GM12878 (cell line): ENCODE data around the gene LRRC10B. TPM values are rescaled to one million over a fixed set of nuclear protein-coding genes. Genes with fewer than 3 reads are reported as not detected.

ENCODE experiments used
- ATAC-seq: fragments of 200-7000 bp; cut with Tn5 transposase; 3 replicates; pipeline ENCODE4 v1.9.1; 2020; ENCODE audit warnings: mild to moderate bottlenecking, moderate library complexity
- BruUV-seq: library from RNA; stranded (reverse); fragments of 400-500 nt; replicated peaks from 2 replicates; lab custom pipeline; 2021; lab: Mats Ljungman, UMichigan
- CTCF ChIA-PET: fragments of 300-600 bp; sonication (Branson Sonifier 250); formaldehyde crosslinking; extraction: SDS; loops from one replicate; lab custom pipeline; 2021; ENCODE audit warnings: inconsistent platforms; lab: Yijun Ruan, JAX
- POLR2A ChIA-PET: fragments of 350-600 bp; formaldehyde crosslinking; extraction: SDS; loops from one replicate; lab custom pipeline; 2021; ENCODE audit warnings: inconsistent platforms; lab: Charles Lee
- RAD21 ChIA-PET: fragments of 300-600 bp; sonication (Branson Sonifier 250); formaldehyde crosslinking; loops from one replicate; lab custom pipeline; 2023; ENCODE audit warnings: antibody characterized with exemption; ENCODE audit not compliant: unreplicated experiment; lab: Charles Lee
- SMC1A ChIA-PET: fragments of 300-600 bp; sonication (Branson Sonifier 250); formaldehyde crosslinking; loops from one replicate; lab custom pipeline; 2023; ENCODE audit not compliant: unreplicated experiment, uncharacterized antibody; lab: Charles Lee
- DNase-seq: peaks from one replicate; pipeline ENCODE4 v3.0.0-alpha.2; 2011; ENCODE audit warnings: low read depth, low spot score
- FAIRE-seq: peaks from 3 replicates; lab custom pipeline; 2011; peaks lifted over from hg19 to GRCh38; lab: Jason Lieb, UNC
- H2AFZ ChIP-seq: 2 replicates; pipeline ENCODE4 v1.6.0; 2011; ENCODE audit warnings: low read depth, low read length, control low read depth; ENCODE audit not compliant: control insufficient read depth
- H3K27ac ChIP-seq: 2 replicates; pipeline ENCODE4 v1.5.1; 2011; ENCODE audit warnings: control low read depth; ENCODE audit not compliant: control insufficient read depth, insufficient read depth
- H3K27me3 ChIP-seq, 2 experiments: replicated peaks in 1 of 2; 2 replicates each; pipeline versions ENCODE4 v1.6.0 to v1.6.1; 2011; ENCODE audit warnings: low read length in 1 of 2; ENCODE audit not compliant: control insufficient read depth in 2 of 2, insufficient read depth in 2 of 2
- H3K36me3 ChIP-seq, 2 experiments: 2 replicates each; pipeline ENCODE4 v1.5.1; 2011; ENCODE audit warnings: low read length in 1 of 2; ENCODE audit not compliant: control insufficient read depth in 2 of 2, insufficient read depth in 2 of 2
- H3K4me1 ChIP-seq: 2 replicates; pipeline ENCODE4 v1.6.1; 2011; ENCODE audit warnings: mild to moderate bottlenecking, low read length, moderate library complexity, mixed read lengths; ENCODE audit not compliant: control insufficient read depth, insufficient read depth
- H3K4me2 ChIP-seq: 2 replicates; pipeline ENCODE4 v1.6.0; 2011; ENCODE audit warnings: control low read depth; ENCODE audit not compliant: control insufficient read depth, insufficient read depth
- H3K4me3 ChIP-seq: fragments of 200-600 bp; sonication (generic); 2 replicates; pipeline ENCODE4 v1.5.1; 2016
- H3K79me2 ChIP-seq: 2 replicates; pipeline ENCODE4 v1.6.0; 2011; ENCODE audit warnings: low read length; ENCODE audit not compliant: control insufficient read depth, insufficient read depth
- H3K9ac ChIP-seq: 2 replicates; pipeline ENCODE4 v1.8.0; 2011; ENCODE audit warnings: low read length, control low read depth, mixed read lengths; ENCODE audit not compliant: control insufficient read depth, insufficient read depth
- H3K9me3 ChIP-seq: replicated peaks from 3 replicates; pipeline ENCODE4 v1.5.1; 2011; ENCODE audit warnings: mild to moderate bottlenecking, low read length; ENCODE audit not compliant: control insufficient read depth, insufficient read depth
- H4K20me1 ChIP-seq: 2 replicates; pipeline ENCODE4 v1.6.0; 2011; ENCODE audit not compliant: control insufficient read depth, insufficient read depth
- BCLAF1 ChIP-seq: fragments of 450-650 bp; IDR thresholded peaks from 2 replicates; pipeline ENCODE4 v1.6.1; 2017; ENCODE audit warnings: antibody characterized with exemption, mild to moderate bottlenecking, moderate library complexity
- BRCA1 ChIP-seq: IDR thresholded peaks from 2 replicates; pipeline ENCODE4 v1.6.1; 2011; ENCODE audit warnings: low read depth, low read length, improper control_type of control experiment
- EGR1 ChIP-seq, 2 experiments: IDR thresholded peaks; 1 replicate in 1 of 2; 2 replicates in 1 of 2; pipeline ENCODE4 v1.6.1; 2011 to 2012; ENCODE audit warnings: low read depth in 2 of 2, low read length in 2 of 2, borderline replicate concordance in 1 of 2, mild to moderate bottlenecking in 1 of 2, moderate library complexity in 1 of 2
- FOS ChIP-seq: IDR thresholded peaks from 3 replicates; pipeline ENCODE4 v1.6.1; 2011; ENCODE audit warnings: borderline replicate concordance; ENCODE audit not compliant: insufficient read length; ENCODE audit errors: extremely low read depth
- FOXK2 ChIP-seq: fragments of 450-650 bp; IDR thresholded peaks from 2 replicates; pipeline ENCODE4 v1.6.1; 2017; ENCODE audit warnings: mild to moderate bottlenecking, moderate library complexity
- KLF5 ChIP-seq: fragments of 450-650 bp; IDR thresholded peaks from 2 replicates; pipeline ENCODE4 v1.6.1; 2014; ENCODE audit warnings: mild to moderate bottlenecking; ENCODE audit not compliant: partially characterized antibody
- MEF2B ChIP-seq: fragments of 450-650 bp; IDR thresholded peaks from 2 replicates; pipeline ENCODE4 v1.6.1; 2018; ENCODE audit warnings: mild to moderate bottlenecking, moderate library complexity; ENCODE audit not compliant: partially characterized antibody, poor library complexity, severe bottlenecking
- MTA3 ChIP-seq: IDR thresholded peaks from 2 replicates; pipeline ENCODE4 v1.6.1; 2012; ENCODE audit warnings: low read length, inconsistent platforms, borderline replicate concordance
- NR2F1 ChIP-seq: fragments of 450-650 bp; conservative IDR thresholded peaks from 2 replicates; pipeline ENCODE4 v1.6.1; 2017; ENCODE audit warnings: mild to moderate bottlenecking
- POLR2A ChIP-seq: IDR thresholded peaks from 2 replicates; pipeline ENCODE4 v1.6.1; 2011; ENCODE audit warnings: low read depth, mild to moderate bottlenecking, low read length
- SIN3A ChIP-seq: IDR thresholded peaks from 2 replicates; pipeline ENCODE4 v1.6.1; 2012; ENCODE audit warnings: low read depth, low read length, improper control_type of control experiment
- SREBF1 ChIP-seq: IDR thresholded peaks from 2 replicates; pipeline ENCODE4 v1.6.1; 2012; ENCODE audit warnings: mild to moderate bottlenecking, low read length
- TCF12 ChIP-seq: IDR thresholded peaks from 2 replicates; pipeline ENCODE4 v1.6.1; 2011; ENCODE audit warnings: low read depth, mild to moderate bottlenecking, low read length
- ZBTB33 ChIP-seq: fragments of 450-650 bp; IDR thresholded peaks from 2 replicates; pipeline ENCODE4 v1.6.1; 2017; ENCODE audit warnings: mild to moderate bottlenecking
- ZNF592 ChIP-seq: fragments of 450-650 bp; IDR thresholded peaks from 2 replicates; pipeline ENCODE4 v1.6.1; 2017; ENCODE audit warnings: mild to moderate bottlenecking, moderate library complexity
- WGBS: methylation state at CpG from one replicate; pipeline ENCODE4 v1.1.6; 2016; ENCODE audit warnings: low lambda C conversion rate; ENCODE audit not compliant: insufficient replicate concordance, insufficient coverage; ENCODE audit errors: missing lambda C conversion rate; 5-methylcytosine and 5-hydroxymethylcytosine counted together
- in situ Hi-C: fragments of 300-500 bp; cut with MboI; formaldehyde crosslinking; loops from 9 replicates; pipeline ENCODE4 v1.14.3; 2018; ENCODE audit warnings: mixed read lengths
- intact Hi-C: fragments of 100-400 bp; cut with micrococcal nuclease; formaldehyde crosslinking; loops from one replicate; pipeline ENCODE4 v1.14.2; 2022; ENCODE audit not compliant: unreplicated experiment
- polyA plus RNA-seq, 11 experiments: library from polyadenylated mRNA; depleted of rRNA in 4 of 11; unstranded in 6 of 11; stranded (reverse) in 5 of 11; fragments of >200 nt; fragmentation: Nextera tagmentation in 4 of 11; fragmentation: Illumina TruSeq in 1 of 11; extraction: Ambion mirVana in 4 of 11; extraction: Trizol in 1 of 11; gene quantifications; 1 replicate in 1 of 11; 2 replicates in 10 of 11; pipeline versions ENCODE4 v1.2.1 to v1.2.3, GENCODE V29; 2011 to 2016; ENCODE audit warnings: inconsistent platforms in 2 of 11, missing spikeins in 2 of 11, low read depth in 1 of 11
- total RNA-seq, 4 experiments: library from RNA; depleted of rRNA in 3 of 4; stranded (reverse); fragments of >200 nt in 3 of 4; fragmentation: Illumina TruSeq in 1 of 4; extraction: Trizol in 1 of 4; gene quantifications; 2 replicates each; pipeline versions ENCODE4 v1.2.1 to v1.2.3, GENCODE V29; 2013 to 2021

Gene LRRC10B
- total and polyA plus RNA-seq, 10 of the 15 experiments (the other 5 are each of a cell fraction or from before 2014, with no cell fraction given): not detected

- TF ChIP-seq ZBTB33 (no peak), SREBF1 (no peak), MEF2B (no peak)
- TF ChIP-seq, all 136 proteins: peak for 0
Measured at GRCh38 chr11:61502522-61502921, 6.0 kb upstream of the LRRC10B start (continued).

GRCh38 chr11:61503135-61503770 lies 5.3 kb upstream of the LRRC10B start:
- no TSS peak for BruUV-seq
- ChIA-PET SMC1A (no interaction called here), RAD21 (no interaction called here), POLR2A (no interaction called here), CTCF (interaction anchor here (1.7 to 3.3 kb wide), 2 partner anchors 14 to 136 kb away, joined by 6 to 15 read pairs; no protein-coding TSS in a partner anchor)
- FAIRE-seq (no peak), DNase-seq (no peak), ATAC-seq (no peak)
- H3K36me3 ChIP-seq: no peaks in the 10 kb centered on the region
- peaks cover 6 to 9% of the 10 kb centered on the region in 2 experiments for H3K27me3 ChIP-seq
- H3K9ac ChIP-seq: no peak overlapping the region
- WGBS: 31% methylated on average over 8 of the region's 8 CpGs
- H3K4me1 ChIP-seq: no peaks in the 10 kb centered on the region
- no peaks in the 10 kb centered on the region for H3K9me3 ChIP-seq
- no peaks in the 10 kb centered on the region for H3K79me2 ChIP-seq
- no peaks in the 10 kb centered on the region for H4K20me1 ChIP-seq
- H3K27ac ChIP-seq: no peak overlapping the region
- no peak overlapping the region for H2AFZ ChIP-seq
- no peak overlapping the region for H3K4me3 ChIP-seq
- no peak overlapping the region for H3K4me2 ChIP-seq
- in situ Hi-C loops: no loop called here
- intact Hi-C loops: no loop called here
- TF ChIP-seq BCLAF1: no peak
- TF ChIP-seq FOS: no peak
- no peak for TF ChIP-seq POLR2A
- TF ChIP-seq BRCA1: no peak
- no peak for TF ChIP-seq TCF12
- TF ChIP-seq EGR1 (IDR thresholded peaks at IDR 0.05; ENCODE audit: borderline replicate concordance in 1 of 2, low read depth in 2 of 2, low read length in 2 of 2): no peak
- TF ChIP-seq KLF5: no peak
- TF ChIP-seq SIN3A: no peak
- TF ChIP-seq ZNF592: no peak
- TF ChIP-seq NR2F1: no peak
- TF ChIP-seq MTA3: no peak
- no peak for TF ChIP-seq FOXK2
